Measurements from ENCODE around the gene B3GALT6. TPM values are rescaled to one million over a fixed set of nuclear protein-coding genes. Genes with fewer than 3 reads are reported as not detected.

The B3GALT6 gene
- total RNA-seq, 2 experiments from 2014 or later = 22.4 to 23.0 TPM

GRCh38 chr1:1211541-1212441, 20.2 kb upstream of the B3GALT6 start:
- ChIA-PET POLR2A (no interaction called here), CTCF (no interaction called here)

DNA sequence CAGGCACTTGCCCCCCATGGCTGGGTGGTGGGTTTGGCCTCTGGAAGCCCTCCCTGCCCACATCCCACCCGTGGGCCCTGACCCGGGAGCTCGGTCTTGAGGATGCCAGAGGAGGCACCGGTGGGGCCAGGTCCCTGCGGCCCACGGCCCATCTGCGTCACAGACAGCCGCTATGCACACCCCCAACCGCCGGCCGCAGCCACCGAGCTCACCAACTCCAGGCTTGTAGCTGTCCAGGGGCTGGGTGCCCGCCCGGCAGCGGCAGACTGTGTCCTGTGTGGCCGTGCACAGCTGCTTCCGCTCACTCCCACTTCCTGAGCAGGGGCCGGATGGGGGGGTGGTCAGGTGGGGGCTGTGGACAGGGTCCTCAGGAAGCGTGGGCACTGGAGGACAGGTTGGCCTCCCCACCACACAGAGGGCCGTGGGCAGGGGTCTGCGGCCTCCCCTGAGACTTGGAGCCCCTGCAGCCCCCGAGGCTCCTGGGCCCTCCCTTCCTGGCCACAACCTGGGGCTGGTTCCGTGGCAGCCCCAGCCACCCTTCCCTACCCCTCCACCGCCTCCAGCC, 19.2 kb upstream of the B3GALT6 start:
- CTCF ChIA-PET = interaction anchor here (1.0 to 1.6 kb wide), 3 partner anchors 14 to 91 kb away, joined by 3 to 6 read pairs (median 3); no protein-coding TSS in a partner anchor
- POLR2A ChIA-PET = interaction anchor here (0.5 to 1.8 kb wide), 4 partner anchors 12 to 159 kb away, joined by 3 to 4 read pairs (median 4); no protein-coding TSS in a partner anchor

DNA sequence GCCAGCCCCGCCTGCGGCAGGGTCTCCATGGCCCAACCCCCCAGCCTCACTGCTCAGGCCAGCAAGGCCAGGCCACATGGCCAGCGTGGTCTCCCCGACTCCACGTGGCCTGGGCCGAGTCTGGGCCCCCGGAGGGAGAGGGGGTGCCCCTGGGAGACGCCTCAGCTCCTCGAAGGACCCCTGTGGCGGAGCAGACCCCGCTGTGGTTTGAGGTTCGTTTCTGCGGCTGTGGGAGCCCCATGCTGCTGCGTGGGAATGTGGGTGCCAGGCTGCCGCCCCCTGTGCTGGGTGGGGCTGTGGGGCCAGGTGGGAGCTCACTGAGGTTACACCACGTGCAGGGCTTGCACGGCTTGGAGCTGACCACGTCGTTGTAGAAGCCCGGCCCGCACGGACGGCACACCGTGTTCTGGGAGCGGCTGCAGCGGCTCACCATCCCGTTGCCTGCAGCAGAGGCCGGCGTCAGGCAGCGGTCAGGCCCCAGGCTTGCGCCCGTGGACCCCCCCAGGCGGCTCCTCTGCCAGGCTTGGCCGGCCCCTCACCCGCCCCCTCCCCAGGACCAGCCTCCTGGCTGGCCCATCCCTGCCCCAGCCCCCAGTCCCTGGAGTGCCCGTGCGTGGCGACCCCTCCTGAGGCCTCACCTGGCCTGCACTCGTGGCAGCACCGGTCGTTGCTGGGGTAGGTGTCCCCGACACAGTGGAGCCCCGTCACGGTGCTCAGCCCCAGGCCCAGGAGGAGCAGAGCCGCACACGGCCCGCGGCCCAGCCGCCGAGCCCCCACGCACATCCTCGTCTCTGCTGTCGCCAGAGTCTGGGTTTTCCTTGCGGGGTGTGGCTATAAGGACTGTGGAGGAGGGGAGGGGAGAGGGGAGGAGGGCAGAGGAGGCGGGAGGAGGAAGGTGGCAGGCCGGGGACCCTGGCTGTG, 18.4 kb upstream of the B3GALT6 start, which contains the start of gene TNFRSF4:
TSS of gene TNFRSF4 (minus strand) at position 809 of the 921 bp plus-strand sequence. CDS start at position 783, 26 bp downstream.
- POLR2A ChIA-PET = interaction anchor here (0.5 to 1.8 kb wide), 4 partner anchors 13 to 159 kb away, joined by 3 to 4 read pairs (median 4); no protein-coding TSS in a partner anchor
- CTCF ChIA-PET = interaction anchor here (1.0 to 1.6 kb wide), 3 partner anchors 13 to 91 kb away, joined by 3 to 6 read pairs (median 3); no protein-coding TSS in a partner anchor

DNA sequence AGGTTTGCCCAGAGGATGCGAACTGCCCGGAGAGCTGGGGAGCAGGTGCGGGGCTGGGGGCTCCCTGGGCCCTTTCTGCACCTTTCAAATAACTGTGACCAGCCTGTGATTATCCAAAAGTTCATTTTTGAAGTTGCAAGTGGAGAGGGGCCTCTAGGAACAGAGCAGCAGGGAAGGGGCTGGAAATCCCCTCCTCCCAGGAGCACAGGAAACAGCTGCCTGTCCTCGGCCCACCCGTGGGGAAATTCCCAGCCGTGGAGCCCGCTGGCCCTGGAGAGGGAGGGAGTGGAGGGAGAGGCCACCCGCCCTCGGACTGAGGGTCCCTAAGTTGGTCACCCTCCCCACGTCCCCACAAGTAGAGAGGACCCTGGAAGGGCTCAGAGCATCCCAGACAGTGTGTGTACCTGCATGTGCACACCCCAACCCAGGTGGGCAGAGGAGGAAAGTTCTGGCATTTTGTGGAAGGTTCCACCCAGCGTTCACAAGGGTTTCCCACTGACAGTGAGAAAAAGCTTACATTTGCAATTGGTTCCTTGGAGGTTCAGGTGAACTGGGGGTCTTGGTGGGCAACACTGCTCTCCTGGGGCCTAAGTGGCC, 16.9 kb upstream of the B3GALT6 start:
- CTCF ChIA-PET = interaction anchor here (0.9 to 1.2 kb wide), 3 partner anchors 85 to 151 kb away, joined by 3 to 6 read pairs (median 3); no protein-coding TSS in a partner anchor
- POLR2A ChIA-PET = no interaction called here

DNA sequence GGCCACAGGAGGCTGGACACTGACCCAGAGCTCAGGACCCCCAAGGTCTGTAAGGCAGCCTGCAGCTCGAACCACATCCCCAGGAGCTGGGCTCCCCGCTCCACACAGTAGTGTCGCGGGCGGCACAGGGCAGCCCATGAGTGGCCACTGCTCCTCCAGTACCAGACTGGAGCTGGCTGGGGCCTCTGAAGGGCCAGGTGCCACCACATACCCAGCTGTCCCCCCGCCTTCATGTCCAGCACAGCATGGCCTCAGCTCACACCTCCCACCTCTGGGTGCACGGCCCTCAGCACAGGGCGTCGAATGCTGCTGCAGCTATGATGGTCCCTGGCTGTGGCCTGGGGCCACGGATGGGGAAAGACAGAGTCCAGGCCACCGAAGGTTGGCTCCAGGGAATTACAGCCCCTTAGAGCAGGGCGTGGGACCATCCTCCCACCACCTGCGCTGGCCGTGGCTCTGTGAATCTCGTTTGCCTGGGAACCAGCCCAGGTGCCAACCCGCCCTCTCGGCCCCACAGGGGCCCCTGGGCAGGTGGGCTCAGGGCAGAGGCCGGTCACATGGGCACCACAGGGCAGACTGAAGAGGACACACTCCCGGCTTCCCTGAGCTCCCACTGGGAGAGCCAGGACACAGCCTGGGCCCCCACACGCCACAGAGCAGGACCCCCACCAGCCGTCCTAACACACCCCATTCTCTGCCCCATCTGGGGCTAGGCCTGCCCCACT, 16.0 kb upstream of the B3GALT6 start:
- POLR2A ChIA-PET = interaction anchor here (0.6 kb wide), 1 partner anchor 44 kb away, joined by 3 read pairs; no protein-coding TSS in a partner anchor
- CTCF ChIA-PET = interaction anchor here (0.9 to 1.2 kb wide), 4 partner anchors 15 to 152 kb away, joined by 3 to 6 read pairs (median 3); partner anchors contain the start of genes B3GALT6 and SDF4

GRCh38 chr1:1216770-1217620, 15.0 kb upstream of the B3GALT6 start:
- ChIA-PET CTCF (interaction anchor here (0.9 kb wide), 1 partner anchor 14 kb away, joined by 3 read pairs; the partner anchor contains the start of genes B3GALT6 and SDF4), POLR2A (interaction anchor here (0.7 kb wide), 1 partner anchor 14 kb away, joined by 3 read pairs; no protein-coding TSS in a partner anchor)

GRCh38 chr1:1217621-1218523, 14.2 kb upstream of the B3GALT6 start:
- POLR2A ChIA-PET = interaction anchor here (0.8 kb wide), 1 partner anchor 10 kb away, joined by 3 read pairs; no protein-coding TSS in a partner anchor

GRCh38 chr1:1218524-1219200, 13.4 kb upstream of the B3GALT6 start:
- ChIA-PET CTCF (interaction anchor here (1.7 kb wide), 1 partner anchor 97 kb away, joined by 6 read pairs; no protein-coding TSS in a partner anchor), POLR2A (interaction anchor here (0.8 kb wide), 1 partner anchor 10 kb away, joined by 3 read pairs; no protein-coding TSS in a partner anchor)

More at GRCh38 chr1:1217621-1218523, 14.2 kb upstream of the B3GALT6 start:
- CTCF ChIA-PET = interaction anchor here (1.7 kb wide), 1 partner anchor 96 kb away, joined by 6 read pairs; no protein-coding TSS in a partner anchor

- ChIA-PET POLR2A (no interaction called here), CTCF (interaction anchor here (1.7 kb wide), 1 partner anchor 97 kb away, joined by 6 read pairs; no protein-coding TSS in a partner anchor)
Measured at GRCh38 chr1:1219341-1219740, 12.7 kb upstream of the B3GALT6 start.

DNA sequence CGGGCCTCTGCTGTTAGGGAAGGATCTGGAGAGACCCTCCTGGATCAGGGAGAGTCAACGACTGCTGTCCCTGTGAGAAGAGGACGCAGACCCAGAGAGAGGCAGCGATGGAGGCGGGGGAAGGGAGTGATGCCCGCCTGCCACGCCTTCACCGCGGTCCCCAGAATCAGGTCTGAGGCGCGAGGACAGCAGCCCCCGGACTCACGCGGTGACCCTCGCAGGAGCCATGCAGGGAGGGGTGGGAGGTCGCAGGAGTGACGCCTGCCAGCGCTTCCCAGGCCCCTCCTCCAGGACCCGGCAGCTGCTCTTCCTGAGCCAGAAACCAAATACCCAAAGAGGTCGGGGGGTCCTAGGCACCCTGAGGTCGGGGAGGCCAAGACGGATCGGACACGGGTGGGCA, 11.8 kb upstream of the B3GALT6 start:
- POLR2A ChIA-PET = no interaction called here
- CTCF ChIA-PET = no interaction called here

DNA sequence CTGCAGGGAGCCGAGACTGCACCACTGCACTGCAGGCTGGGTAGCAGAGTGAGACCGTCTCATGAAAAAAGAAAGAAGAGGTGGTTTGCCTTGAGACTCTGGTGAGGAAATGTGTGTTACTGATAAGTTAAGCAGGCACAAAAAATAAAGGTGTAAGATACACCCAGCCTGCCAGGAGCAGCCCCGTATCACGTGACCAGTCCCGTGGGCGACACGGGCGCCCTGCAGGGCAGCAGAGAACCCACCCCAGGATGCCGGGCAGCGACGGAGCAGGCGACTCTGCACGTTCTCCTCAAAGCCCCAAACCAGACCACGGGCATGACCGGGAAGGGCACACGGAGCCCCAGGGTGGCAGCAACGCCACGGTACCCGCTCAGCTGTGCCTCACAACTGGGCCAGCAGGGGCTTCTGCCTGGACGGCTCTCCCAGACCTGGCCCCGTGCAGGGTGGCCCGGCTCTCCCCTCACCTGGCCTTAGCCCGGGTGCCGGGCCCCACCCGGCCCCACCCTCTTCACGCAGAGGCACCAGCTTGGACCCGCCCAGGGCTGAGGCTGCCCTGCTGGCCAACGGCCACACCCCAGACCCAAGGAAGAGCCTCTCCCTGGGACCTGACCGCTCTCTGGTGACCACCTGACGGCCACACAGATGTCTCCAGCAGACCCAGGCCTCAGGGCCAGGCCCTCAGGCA, 10.0 kb upstream of the B3GALT6 start:
- POLR2A ChIA-PET = no interaction called here
- CTCF ChIA-PET = no interaction called here

GRCh38 chr1:1222575-1223225, 9.3 kb upstream of the B3GALT6 start:
- CTCF ChIA-PET = no interaction called here

DNA sequence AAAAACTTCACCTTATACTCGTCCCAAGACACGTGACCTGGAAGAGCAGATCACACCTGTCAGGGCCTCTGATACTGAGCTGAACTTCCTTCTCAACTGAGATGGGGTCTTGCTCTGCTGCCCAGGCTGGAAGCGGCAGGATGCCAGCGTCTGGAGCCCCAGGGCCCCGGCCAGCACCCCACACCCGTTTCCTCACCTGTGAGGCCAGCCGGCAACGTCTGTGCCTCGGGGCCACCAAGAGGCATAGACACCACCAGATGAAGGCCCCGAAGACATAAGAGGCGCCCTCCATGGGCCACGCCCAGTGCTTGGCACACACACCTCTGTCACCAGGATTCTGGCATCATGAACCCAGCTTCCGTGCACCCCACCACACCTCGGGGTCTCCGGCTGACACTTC, 8.7 kb upstream of the B3GALT6 start:
- ChIA-PET CTCF (no interaction called here), POLR2A (no interaction called here)

More at GRCh38 chr1:1222575-1223225, 9.3 kb upstream of the B3GALT6 start:
- POLR2A ChIA-PET = no interaction called here

GRCh38 chr1:1223891-1224290, 8.1 kb upstream of the B3GALT6 start:
- CTCF ChIA-PET = no interaction called here
- POLR2A ChIA-PET = no interaction called here

All from activated CD8-positive, alpha-beta memory T cell treated with anti-CD3 and anti-CD28 coated beads for 36 hours (primary cell).